Pancreas (tissue), 10 donors: Measurements from ENCODE around the gene SMC1A. TPM values are rescaled to one million over a fixed set of nuclear protein-coding genes. Genes with fewer than 3 reads are reported as not detected.

ENCODE experiments used
- ATAC-seq, 4 donors: fragments of 200-7000 bp; cut with Tn5 transposase; one replicate each; pipeline versions ENCODE4 v1.8.0 to v1.9.1; 2020; ENCODE audit warnings: mild to moderate bottlenecking in 4 of 4, moderate library complexity in 4 of 4
- DNase-seq, 6 donors: peaks; one replicate each; pipeline ENCODE4 v3.0.0-alpha.2; 2020
- FAIRE-seq: peaks from 2 replicates; lab custom pipeline; 2012; peaks lifted over from hg19 to GRCh38; lab: Jason Lieb, UNC
- H3K27ac ChIP-seq, 4 donors: fragments of 200-600 bp; sonication (generic); 1 replicate in 3 of 4; 2 replicates in 1 of 4; pipeline versions ENCODE4 v1.5.0 to v1.8.0; 2020
- H3K27me3 ChIP-seq, 4 donors: fragments of 200-600 bp; one replicate each; pipeline ENCODE4 v1.8.0; 2021
- H3K36me3 ChIP-seq, 3 donors: fragments of 200-600 bp; sonication (generic) in 1 of 3; one replicate each; pipeline versions ENCODE4 v1.5.0 to v1.8.0; 2020 to 2021
- H3K4me1 ChIP-seq, 3 donors: fragments of 200-600 bp; one replicate each; pipeline ENCODE4 v1.8.0; 2021
- H3K4me3 ChIP-seq, 4 donors: fragments of 200-600 bp; sonication (generic) in 2 of 4; one replicate each; pipeline versions ENCODE4 v1.5.0 to v1.8.0; 2020 to 2021
- H3K9me3 ChIP-seq, 4 donors: fragments of 200-600 bp; one replicate each; pipeline ENCODE4 v1.8.0; 2021
- CTCF ChIP-seq, 4 donors: fragments of 200-600 bp; sonication (generic) in 3 of 4; IDR thresholded peaks; one replicate each; pipeline versions ENCODE4 v1.5.0 to v1.8.0; 2021; ENCODE audit warnings: antibody characterized with exemption in 4 of 4
- WGBS, 2 donors: extraction: QIAGEN DNeasy Blood & Tissue Kit; methylation state at CpG; one replicate each; pipeline ENCODE4 v1.1.7; 2013; 5-methylcytosine and 5-hydroxymethylcytosine counted together
- intact Hi-C, 3 donors: fragments of 100-400 bp; cut with DNase I; formaldehyde crosslinking; loops; one replicate each; pipeline versions ENCODE4 v1.11.1 to v1.14.2; 2022
- microRNA-seq, 2 donors: library from miRNA; unstranded; fragments of <30 nt; microRNA quantifications; one replicate each; pipeline versions ENCODE4 to v1.1.0, GENCODE V29; 2019 to 2020
- polyA plus RNA-seq, 2 donors: library from polyadenylated mRNA; stranded (reverse); fragments of 200-250 nt; gene quantifications; one replicate each; pipeline ENCODE4 v1.2.3, GENCODE V29; 2013
- total RNA-seq, 6 donors: library from RNA; stranded (reverse); fragmentation: NEBNext Ultra II Directional in 4 of 6; extraction: Animal tissue kit (Norgen Biotek cat#: 25700) in 4 of 6; gene quantifications; one replicate each; pipeline versions ENCODE4 v1.2.1 to v1.2.4, GENCODE V29; 2021 to 2023
- donor health status: healthy with polysubstance abuse.
- donor health status: DM: no; HTN: no; CAD: no; lungs with moderate emphysema.
- donor health status: DM: no; HTN: no; CAD: no.
- donor health status: control.
- donor health status: control.
- donor health status: Bipolar disorder and iron deficiency.
- donor health status: DM: yes; HTN: yes; CAD: no.
- donor health status: DM: no; HTN: no; CAD: no.
- donor health status: DM: no; HTN: no; CAD: no.
- donor health status: DM: yes; HTN: yes; CAD: no.

The SMC1A gene
- total and polyA plus RNA-seq, 8 donors, result 6.1 to 38.2 (median 20.5) TPM

- H3K27ac ChIP-seq, result no peak overlapping the region
- ATAC-seq (no peak), DNase-seq (no peak), FAIRE-seq (no peak)
- WGBS, 2 donors, result 59 to 67% methylated on average over 3 of the region's 3 CpGs
- no peak overlapping the region for H3K4me3 ChIP-seq
- H3K27me3 ChIP-seq, result peaks cover 0 to 24% (median 0%) of the 10 kb centered on the region in 4 donors
- TF ChIP-seq CTCF (IDR thresholded peaks at IDR 0.05), result no peak
- no peaks in the 10 kb centered on the region for H3K4me1 ChIP-seq
- intact Hi-C loops, result no loop called here
- no peaks in the 10 kb centered on the region for H3K9me3 ChIP-seq
- no peaks in the 10 kb centered on the region for H3K36me3 ChIP-seq
Observed at GRCh38 chrX:53333853-53334252, 88.6 kb downstream of the SMC1A start.

- 34 to 42% methylated on average over 5 of the region's 5 CpGs for WGBS, 2 donors
- Histone ChIP-seq H3K4me1 (no peaks in the 10 kb centered on the region), H3K27ac (no peak overlapping the region), H3K36me3 (no peaks in the 10 kb centered on the region), H3K27me3 (peaks cover 0 to 24% (median 0%) of the 10 kb centered on the region in 4 donors), H3K9me3 (no peaks in the 10 kb centered on the region), H3K4me3 (no peak overlapping the region)
- FAIRE-seq (no peak), ATAC-seq (no peak), DNase-seq (no peak)
- intact Hi-C loops, result no loop called here
- no peak for TF ChIP-seq CTCF (IDR thresholded peaks at IDR 0.05)
Observed at GRCh38 chrX:53332204-53332603, 90.2 kb downstream of the SMC1A start.

- Histone ChIP-seq H3K36me3 (no peaks in the 10 kb centered on the region), H3K4me1 (no peaks in the 10 kb centered on the region), H3K4me3 (no peak overlapping the region), H3K27me3 (peaks cover 0 to 21% (median 0%) of the 10 kb centered on the region in 4 donors), H3K9me3 (no peaks in the 10 kb centered on the region), H3K27ac (no peak overlapping the region)
- no peak for TF ChIP-seq CTCF (IDR thresholded peaks at IDR 0.05)
- ATAC-seq (no peak), FAIRE-seq (peak; percentile 9), DNase-seq (no peak)
- WGBS, 2 donors, result 61 to 71% methylated on average over 10 of the region's 10 CpGs
- intact Hi-C loops, result no loop called here
Observed at GRCh38 chrX:53330331-53330730, 92.1 kb downstream of the SMC1A start.

- TF ChIP-seq CTCF (IDR thresholded peaks at IDR 0.05), result no peak
- Histone ChIP-seq H3K36me3 (no peaks in the 10 kb centered on the region), H3K9me3 (no peaks in the 10 kb centered on the region), H3K4me1 (no peaks in the 10 kb centered on the region), H3K4me3 (no peak overlapping the region), H3K27ac (no peak overlapping the region), H3K27me3 (peaks cover 0 to 9% (median 0%) of the 10 kb centered on the region in 4 donors)
- 74 to 81% methylated on average over 1 of the region's 1 CpG for WGBS, 2 donors
- no peak for FAIRE-seq
- intact Hi-C loops, result no loop called here
- ATAC-seq, result no peak
- no peak for DNase-seq
Observed at GRCh38 chrX:53324803-53325202, 97.7 kb downstream of the SMC1A start.

Small RNA genes lying within 50 kb of the gene (microRNA-seq; reads per million reads assigned to microRNA genes)
- gene MIR6857, result 0 reads per million in 2 donors

Other genes with a start within 250 kb of the SMC1A start
- 10 to 100 TPM; 26.8 to 70.5 (median 47.5) TPM for gene KDM5C, start 197.4 kb downstream of the SMC1A start, total RNA-seq
- gene KDM5C, start 197.4 kb downstream of the SMC1A start, polyA plus RNA-seq, result 10 to 100 TPM; 31.4 to 36.4 TPM
- 10 to 100 TPM in 2 of 6 donors, 1 to 10 TPM in 4; 7.5 to 12.5 (median 8.8) TPM for gene IQSEC2, start 141.1 kb downstream of the SMC1A start, total RNA-seq
- gene IQSEC2, start 141.1 kb downstream of the SMC1A start, polyA plus RNA-seq, result 10 to 100 TPM; 10.2 to 13.2 TPM
- 1 to 10 TPM in 2 of 6 donors, under 1 TPM in 4; 0.31 to 1.2 (median 0.61) TPM for gene RIBC1, start 219 bp upstream of the SMC1A start, total RNA-seq
- 1 to 10 TPM; 2.2 to 3.3 TPM for gene RIBC1, start 219 bp upstream of the SMC1A start, polyA plus RNA-seq
- 10 to 100 TPM; 26.8 to 54.1 (median 40.2) TPM for gene HSD17B10, start 11.7 kb upstream of the SMC1A start, total RNA-seq
- gene HSD17B10, start 11.7 kb upstream of the SMC1A start, polyA plus RNA-seq, result 10 to 100 TPM; 29.4 to 54.7 TPM